ENCODE measurements around the gene DNM3. TPM values are rescaled to one million over a fixed set of nuclear protein-coding genes. Genes with fewer than 3 reads are reported as not detected.

The DNM3 gene
- total RNA-seq, 1 experiment from 2014 or later, result 1.7 TPM

DNA sequence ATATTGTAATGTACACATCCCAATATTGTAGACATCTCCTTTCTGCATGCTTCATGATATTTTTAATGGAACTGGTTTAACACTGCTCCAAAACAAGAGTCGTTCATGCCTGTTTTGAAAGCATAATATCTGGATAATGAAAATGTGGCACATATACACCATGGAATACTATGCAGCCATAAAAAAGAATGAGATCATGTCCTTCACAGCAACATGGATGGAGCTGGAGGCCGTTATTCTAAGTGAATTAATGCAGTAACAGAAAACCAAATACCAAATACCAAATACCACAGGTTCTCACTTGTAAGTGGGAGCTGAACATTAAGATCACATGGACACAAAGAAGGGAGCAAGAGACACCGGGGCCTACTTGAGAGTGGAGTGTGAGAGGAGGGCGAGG, 487.0 kb downstream of the DNM3 start:
- in situ Hi-C loops (cut with HindIII; ENCODE audit: low pct_unique_long_range_greater_than_20kb, low sequenced_read_pairs), result no loop called here
- DNase-seq (ENCODE audit: low read depth), result no peak

DNA sequence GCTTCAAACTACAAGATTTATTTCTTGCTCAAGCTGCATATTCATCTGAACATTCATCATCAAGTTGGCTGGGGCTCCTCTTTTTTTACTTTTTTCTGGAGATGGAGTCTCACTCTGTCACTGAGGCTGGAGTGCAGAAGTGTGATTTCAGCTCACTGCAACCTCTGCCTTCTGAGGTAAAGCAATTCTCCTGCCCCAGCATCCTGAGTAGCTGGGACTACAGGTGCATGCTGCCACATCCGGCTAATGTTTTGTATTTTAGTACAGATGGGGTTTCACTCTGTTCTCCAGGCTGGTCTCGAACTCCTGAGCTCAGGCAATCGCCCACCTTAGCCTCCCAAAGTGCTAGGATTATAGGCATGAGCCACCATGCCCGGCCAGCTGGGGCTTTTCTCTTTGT, 490.9 kb downstream of the DNM3 start:
- in situ Hi-C loops (cut with HindIII; ENCODE audit: low pct_unique_long_range_greater_than_20kb, low sequenced_read_pairs), result no loop called here
- DNase-seq (ENCODE audit: low read depth), result no peak

DNA sequence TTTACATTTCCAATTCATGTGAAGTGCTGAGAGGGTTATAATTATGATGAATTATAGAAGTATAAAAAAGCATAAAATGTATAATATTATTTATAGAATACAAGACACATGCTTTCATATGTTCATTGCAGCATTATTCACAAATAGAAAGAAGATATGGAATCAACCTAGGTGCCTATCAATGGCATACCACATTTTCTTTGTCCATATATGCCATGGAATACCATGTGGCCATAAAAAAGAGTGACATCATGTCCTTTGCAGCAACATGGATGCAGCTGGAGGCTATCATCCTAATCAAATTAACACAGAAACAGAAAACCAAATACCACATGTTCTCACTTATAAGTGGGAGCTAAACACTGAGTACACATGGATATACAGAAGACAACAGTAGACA, 494.1 kb downstream of the DNM3 start:
- in situ Hi-C loops (cut with HindIII; ENCODE audit: low pct_unique_long_range_greater_than_20kb, low sequenced_read_pairs), result no loop called here
- no peak for DNase-seq (ENCODE audit: low read depth)

DNA sequence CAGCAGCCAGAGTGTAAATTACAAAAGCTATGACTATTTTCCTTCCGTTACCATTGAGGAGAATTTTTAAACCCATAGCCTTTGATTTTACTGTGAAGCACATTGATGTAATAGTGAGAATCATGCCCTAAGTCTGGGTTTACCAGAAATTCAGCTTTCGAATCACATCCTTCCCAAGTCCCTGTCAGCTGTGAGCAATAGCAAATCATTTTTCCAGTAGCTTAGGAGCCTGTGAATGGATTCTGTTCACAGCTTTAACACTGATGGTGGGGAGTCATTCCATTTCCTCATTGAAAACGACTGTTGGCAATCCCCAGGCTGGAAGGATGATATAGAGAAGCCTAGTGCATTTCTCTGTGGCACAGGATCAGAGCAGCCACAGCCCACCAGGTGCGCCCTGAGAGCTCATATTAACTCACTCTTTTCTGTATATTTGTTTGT, 497.0 kb downstream of the DNM3 start:
- DNase-seq (ENCODE audit: low read depth), result no peak
- in situ Hi-C loops (cut with HindIII; ENCODE audit: low pct_unique_long_range_greater_than_20kb, low sequenced_read_pairs), result no loop called here

DNA sequence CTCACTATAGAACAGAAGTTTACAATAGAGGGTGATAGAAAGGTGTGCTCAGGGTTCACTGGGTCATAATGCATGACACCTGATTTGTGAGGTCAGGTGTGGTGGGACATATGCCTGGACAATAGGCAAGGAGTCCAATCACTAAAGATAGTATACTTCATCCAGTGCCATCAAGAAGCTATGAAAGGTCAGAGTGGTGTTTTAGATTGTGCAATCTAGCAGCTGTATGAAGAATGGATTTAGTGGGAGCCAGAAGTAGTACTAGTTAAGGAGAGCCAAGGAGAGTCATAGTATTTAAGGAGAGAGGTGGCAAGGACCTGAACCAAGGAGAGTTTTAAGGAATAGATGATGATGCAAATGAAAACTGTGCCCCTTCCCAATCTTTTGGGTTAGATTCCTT, 498.5 kb downstream of the DNM3 start:
- in situ Hi-C loops (cut with HindIII; ENCODE audit: low pct_unique_long_range_greater_than_20kb, low sequenced_read_pairs), result no loop called here
- DNase-seq (ENCODE audit: low read depth), result no peak

DNA sequence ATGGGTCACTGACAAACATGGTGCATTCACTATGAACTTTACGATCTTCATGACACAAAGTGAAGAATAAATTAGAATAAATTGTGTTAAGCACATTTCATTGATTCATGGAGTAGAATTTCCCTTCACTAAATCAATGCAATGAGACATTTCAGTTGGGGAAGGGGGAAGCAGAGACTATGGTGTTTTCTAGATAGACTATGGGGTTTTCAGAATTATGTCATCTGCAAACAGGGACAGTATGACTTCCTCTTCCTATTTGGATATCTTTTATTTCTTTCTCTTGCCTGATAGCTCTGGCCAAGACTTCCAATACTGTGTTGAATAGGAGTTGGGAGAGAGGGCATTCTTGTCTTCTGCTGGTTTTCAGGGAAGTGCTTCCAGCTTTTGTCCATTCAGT, 499.2 kb downstream of the DNM3 start:
- in situ Hi-C loops (cut with HindIII; ENCODE audit: low pct_unique_long_range_greater_than_20kb, low sequenced_read_pairs), result no loop called here

DNA sequence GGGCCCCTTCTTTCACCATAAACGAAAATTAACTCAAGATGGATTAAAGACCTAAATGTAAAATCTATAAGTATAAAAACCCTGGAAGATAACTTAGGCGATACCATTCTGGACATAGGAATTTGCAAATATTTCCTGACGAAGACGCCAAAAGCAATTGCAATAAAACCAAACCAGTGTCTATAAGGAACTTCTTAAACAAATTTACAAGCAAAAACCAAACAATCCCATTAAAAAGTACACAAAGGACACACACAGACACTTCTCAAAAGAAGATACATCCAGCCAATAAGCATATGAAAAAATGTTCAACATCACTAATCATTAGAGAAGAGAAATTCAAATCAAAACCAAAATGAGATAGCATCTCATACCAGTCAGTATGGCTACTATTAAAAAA, 500.4 kb downstream of the DNM3 start:
- no peak for DNase-seq (ENCODE audit: low read depth)
- in situ Hi-C loops (cut with HindIII; ENCODE audit: low pct_unique_long_range_greater_than_20kb, low sequenced_read_pairs), result no loop called here

More for the DNA sequence above, 499.2 kb downstream of the DNM3 start:
- DNase-seq (ENCODE audit: low read depth), result no peak

DNA sequence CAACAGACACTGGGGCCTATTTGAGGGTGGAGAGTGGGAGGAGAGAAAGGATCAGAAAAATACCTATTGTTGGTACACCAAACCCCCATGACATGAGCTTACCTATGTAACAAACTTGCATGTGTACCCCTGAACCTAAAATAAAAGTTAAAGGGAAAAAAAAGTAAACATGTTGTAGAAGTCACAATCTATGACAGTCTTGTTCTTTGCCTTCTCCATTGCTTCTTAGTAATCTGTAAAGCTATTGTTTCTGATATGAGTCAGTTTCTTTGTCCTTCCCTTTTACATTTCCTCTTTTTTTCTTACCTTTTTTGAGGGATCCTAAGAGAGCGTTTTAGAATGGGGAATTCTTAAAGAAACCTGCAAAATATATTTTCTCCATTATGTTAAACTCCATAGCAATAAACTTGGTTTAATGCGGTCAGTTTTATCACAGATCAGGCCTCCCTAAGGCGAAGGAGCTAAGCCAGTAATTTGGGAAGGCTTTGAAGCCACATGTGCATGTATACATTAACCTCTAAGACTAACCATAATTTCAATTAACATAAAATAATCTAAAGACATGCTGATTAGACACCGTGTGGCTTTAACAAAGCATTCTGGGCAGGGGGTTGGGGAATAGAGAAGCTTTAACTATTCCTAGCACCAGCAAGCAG, 501.4 kb downstream of the DNM3 start:
- in situ Hi-C loops (cut with HindIII; ENCODE audit: low pct_unique_long_range_greater_than_20kb, low sequenced_read_pairs), result no loop called here
- no peak for DNase-seq (ENCODE audit: low read depth)

DNA sequence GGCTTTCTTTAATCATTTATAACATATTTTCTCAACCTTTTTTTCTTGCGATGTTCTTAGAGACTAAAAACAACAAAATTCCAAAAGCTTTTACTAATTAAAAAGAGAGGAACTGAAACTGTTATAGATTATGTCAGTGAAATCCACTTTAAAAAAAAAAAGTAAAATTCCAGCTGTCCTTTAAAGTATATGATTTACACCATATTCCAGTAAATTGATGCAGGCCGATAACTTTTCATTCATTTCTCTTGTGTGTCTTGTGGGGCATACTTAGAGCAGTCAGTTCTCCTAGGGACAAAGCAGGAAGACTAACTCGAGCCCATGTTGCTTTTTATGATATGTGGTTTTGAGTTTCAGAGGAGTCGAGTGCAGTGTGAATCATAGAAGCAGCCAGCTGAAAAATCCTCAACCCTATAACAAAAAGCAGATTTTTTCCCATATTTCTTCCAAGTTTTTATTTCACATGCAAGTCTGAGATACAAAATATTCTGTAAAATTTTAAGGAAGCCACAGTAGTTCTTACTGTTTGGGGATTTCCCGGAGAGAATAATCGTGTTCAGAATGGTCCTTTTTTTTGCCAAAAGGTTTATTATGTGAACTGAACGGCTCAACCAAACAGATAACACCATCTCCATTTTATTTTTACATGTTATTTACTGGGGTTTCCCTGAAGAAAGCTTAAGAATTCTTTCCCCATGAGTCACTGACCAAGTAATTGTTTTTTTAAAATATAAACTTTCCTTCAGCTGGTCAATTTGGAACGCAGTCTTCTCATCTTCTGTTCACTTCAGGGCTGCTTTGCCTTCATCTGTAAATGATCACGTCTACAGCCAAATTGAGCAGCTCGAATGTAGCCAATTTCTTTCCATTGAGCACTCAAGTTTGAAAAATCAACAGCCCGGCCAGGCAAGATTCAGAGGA, 502.2 kb downstream of the DNM3 start:
- peak; percentile 80 for DNase-seq (ENCODE audit: low read depth)
- in situ Hi-C loops (cut with HindIII; ENCODE audit: low pct_unique_long_range_greater_than_20kb, low sequenced_read_pairs), result no loop called here

DNA sequence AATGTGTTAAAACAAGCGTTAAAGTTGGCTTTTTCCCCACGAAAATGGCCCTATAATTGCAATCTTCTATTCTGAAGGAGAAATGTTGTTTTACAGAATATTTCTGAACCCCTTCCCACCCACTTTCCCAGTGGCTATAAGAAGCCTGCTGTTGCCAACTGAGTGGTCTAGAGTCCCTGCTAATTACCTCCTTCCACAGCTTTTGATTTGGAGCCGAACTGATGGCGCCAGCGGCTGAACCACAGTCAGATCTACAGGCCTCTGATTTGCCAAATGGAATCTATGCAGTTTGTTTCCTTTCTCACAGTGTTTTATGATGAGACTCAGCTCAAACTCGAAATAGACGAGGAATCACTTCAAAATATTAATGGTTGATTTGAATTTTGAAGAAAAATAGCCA, 503.1 kb downstream of the DNM3 start:
- in situ Hi-C loops (cut with HindIII; ENCODE audit: low pct_unique_long_range_greater_than_20kb, low sequenced_read_pairs), result no loop called here
- no peak for DNase-seq (ENCODE audit: low read depth)

DNA sequence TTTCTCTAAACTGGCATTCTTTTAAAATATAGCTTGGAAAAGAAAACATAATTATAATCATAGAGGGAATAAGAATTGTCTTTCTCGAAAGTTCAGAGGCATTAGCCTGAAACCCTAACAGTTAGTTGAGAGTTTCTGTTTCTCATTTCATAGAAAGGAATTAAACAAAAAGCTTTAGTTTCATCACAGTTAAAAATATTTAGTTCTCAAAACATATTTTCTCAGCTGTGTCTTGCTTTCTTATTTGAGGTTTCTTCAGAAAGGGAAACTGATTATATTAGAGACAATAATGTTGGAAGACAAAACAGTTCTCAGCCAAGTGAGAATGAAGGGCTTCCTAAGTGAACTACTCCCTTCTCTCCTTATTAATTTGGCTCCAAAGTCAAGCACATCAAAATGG, 503.8 kb downstream of the DNM3 start:
- no peak for DNase-seq (ENCODE audit: low read depth)
- in situ Hi-C loops (cut with HindIII; ENCODE audit: low pct_unique_long_range_greater_than_20kb, low sequenced_read_pairs), result loop anchor here (5.0 kb wide), 1 partner anchor 338 kb away; no protein-coding TSS in a partner anchor

DNA sequence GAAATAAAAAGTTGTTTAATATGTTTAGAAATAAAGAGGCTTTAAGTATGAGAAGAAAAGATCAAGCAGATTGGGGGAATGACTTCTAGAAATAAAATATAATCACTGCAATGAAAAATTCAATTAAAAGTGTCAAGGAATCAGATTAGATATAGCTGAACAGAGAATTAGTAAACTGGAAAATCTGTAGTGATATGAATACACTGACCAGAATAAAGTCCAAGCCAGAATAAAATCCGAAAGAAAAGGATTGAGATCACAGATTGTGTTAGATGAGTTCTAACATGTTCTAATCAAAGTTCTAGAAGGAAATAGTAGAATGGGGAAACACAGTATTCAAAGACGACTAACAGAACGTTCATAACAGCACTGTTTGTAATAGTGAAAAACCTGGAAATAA, 506.1 kb downstream of the DNM3 start:
- DNase-seq (ENCODE audit: low read depth), result no peak
- in situ Hi-C loops (cut with HindIII; ENCODE audit: low pct_unique_long_range_greater_than_20kb, low sequenced_read_pairs), result loop anchor here (5.0 kb wide), 1 partner anchor 340 kb away; no protein-coding TSS in a partner anchor

DNA sequence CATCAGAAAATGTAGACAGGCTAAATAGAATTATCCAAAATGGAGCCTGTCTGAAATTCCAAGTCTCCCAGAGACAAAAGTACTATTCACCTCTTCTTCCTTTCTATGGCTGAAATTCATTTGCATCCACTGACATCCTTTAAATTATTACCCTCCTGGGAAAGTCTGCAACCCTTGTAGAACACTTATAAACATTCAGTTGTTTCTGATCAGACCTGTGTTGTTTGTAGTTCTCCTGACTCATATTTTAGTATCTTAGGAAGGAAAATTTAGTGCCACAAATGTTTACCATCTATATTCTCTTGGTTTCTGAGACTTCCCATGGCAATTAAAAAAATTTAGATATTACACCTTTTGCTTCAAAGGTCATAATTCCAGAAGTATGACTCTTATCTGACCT, 509.6 kb downstream of the DNM3 start:
- in situ Hi-C loops (cut with HindIII; ENCODE audit: low pct_unique_long_range_greater_than_20kb, low sequenced_read_pairs), result no loop called here
- DNase-seq (ENCODE audit: low read depth), result peak; percentile 30

DNA sequence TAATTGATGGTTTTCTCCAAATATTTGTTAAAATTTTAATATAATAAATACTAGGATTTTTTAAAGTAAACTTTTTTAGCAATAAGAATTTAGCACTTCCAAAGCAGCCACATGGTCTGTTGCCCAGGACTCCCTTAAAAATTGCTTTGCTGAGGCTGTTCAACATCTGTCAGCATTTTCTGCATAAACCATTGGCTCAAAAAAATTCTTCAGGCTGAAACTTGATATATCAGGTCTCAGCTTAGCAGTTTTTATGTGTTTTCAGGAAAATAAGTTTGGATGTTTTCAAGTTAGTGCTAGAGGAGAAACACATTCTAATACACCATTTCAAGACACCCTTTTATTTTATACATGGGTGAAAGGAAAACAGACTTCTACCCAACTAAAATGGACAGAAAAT, 510.0 kb downstream of the DNM3 start:
- no peak for DNase-seq (ENCODE audit: low read depth)
- in situ Hi-C loops (cut with HindIII; ENCODE audit: low pct_unique_long_range_greater_than_20kb, low sequenced_read_pairs), result no loop called here

DNA sequence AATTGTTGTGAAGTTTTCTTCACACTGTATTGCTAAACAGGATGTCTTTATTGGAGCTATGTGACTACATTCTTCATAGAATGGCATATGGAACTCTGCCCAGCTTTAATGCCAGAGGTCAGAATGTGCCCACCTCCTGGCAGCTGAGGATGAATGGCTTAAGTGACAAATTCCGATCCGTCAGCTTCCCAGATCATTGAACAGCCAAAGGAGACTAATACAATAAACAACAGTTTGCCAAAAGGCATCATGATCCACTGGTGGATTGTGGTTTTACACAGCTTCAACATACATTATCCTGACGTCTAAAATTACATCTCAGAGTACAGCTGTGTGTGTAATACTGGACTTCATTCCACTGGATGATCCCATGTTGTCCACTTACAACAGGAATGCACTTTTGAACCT, 510.5 kb downstream of the DNM3 start:
- in situ Hi-C loops (cut with HindIII; ENCODE audit: low pct_unique_long_range_greater_than_20kb, low sequenced_read_pairs), result no loop called here
- peak; percentile 88 for DNase-seq (ENCODE audit: low read depth)

DNA sequence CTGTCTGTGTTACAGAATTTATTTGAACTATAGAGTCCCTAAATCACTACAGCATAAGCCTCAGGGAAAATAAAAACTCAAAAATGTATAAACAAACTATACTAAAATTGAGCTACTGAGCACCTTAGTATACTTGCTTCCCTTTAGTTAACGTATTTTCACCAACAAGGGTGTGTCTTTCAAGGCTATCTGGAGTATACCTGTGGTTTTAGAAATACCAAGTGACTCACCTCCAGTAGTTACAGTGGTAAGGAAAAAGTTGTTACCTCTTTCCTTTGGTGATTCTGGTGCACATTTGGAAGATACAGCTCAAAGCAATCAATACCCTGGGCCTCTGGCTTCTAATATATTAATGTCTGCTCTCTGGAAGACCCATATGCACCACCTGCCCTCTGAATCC, 511.1 kb downstream of the DNM3 start:
- DNase-seq (ENCODE audit: low read depth), result peak; percentile 61
- in situ Hi-C loops (cut with HindIII; ENCODE audit: low pct_unique_long_range_greater_than_20kb, low sequenced_read_pairs), result no loop called here

DNA sequence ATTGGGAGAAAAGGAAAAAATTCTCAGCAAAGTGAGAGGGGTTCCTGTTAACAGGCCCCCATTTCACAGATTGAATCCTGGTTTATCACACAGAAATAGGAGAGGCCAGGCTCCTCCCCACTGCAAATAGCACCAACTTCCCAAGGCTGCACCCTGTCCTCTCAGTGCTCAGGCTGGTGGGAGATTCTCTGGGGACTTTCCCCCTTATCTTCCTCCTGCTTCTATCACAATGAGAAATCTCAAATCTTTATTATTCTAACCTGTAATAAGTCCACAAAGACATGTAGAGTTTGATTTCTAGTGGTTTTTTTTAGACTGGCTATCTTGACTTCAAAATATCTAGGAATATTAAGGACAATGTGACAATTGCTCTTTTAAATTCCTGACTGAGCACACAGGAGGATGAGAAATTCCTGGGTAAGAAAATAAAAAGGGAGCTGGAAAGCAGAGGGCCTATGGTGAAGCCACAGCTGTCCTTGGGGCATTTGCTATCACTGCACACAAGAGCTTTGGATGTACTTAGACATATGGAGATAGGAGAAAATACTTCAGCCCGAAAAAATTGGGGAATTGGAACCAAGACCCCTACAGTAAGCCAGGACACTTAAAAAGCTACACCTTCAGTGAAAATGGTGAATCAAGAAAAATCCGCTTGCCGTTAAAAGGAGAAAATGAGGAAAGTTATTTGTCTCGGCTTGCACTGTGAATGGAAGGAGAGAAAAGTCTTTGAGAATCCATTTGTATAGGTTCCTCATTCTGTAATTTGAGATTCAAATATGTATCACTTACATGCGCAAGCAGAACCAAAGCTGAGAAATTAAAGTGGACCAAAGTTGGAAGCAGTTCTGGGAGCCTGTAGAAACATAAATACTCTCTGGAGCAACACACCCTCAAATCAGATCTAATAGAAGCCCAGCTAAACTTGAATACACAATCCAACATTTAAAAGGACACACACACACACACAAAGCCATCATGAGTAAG, 513.3 kb downstream of the DNM3 start:
- in situ Hi-C loops (cut with HindIII; ENCODE audit: low pct_unique_long_range_greater_than_20kb, low sequenced_read_pairs), result no loop called here

DNA sequence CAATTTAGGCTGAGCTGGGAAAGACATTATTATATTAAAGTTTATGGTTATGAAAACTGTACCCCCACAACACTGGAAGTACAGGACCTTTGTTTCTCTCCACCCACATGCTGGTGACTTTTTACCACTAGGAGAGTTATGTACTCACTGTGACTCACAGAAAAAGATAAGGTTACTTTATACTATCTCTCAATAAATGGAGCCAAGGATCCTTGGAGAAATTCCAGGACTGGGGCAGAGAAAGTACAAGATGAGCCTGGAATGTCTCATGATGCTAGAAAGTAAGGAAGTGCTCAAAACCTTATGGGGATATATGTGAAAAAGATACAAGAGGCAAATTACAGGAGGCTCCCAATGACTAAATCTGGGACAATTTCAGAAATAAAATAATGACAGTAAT, 515.3 kb downstream of the DNM3 start:
- peak; percentile 78 for DNase-seq (ENCODE audit: low read depth)
- in situ Hi-C loops (cut with HindIII; ENCODE audit: low pct_unique_long_range_greater_than_20kb, low sequenced_read_pairs), result no loop called here

More for the DNA sequence above, 513.3 kb downstream of the DNM3 start:
- DNase-seq (ENCODE audit: low read depth), result peak; percentile 61
